Activated CD4-positive, alpha-beta T cell treated with anti-CD3 and anti-CD28 coated beads for 24 hours (primary cell): ENCODE data around the gene GPC3.

ENCODE experiments used
- DNase-seq, 2 donors: peaks; one replicate each; pipeline ENCODE4 v3.0.0-alpha.2; 2020; ENCODE audit warnings: low read depth in 2 of 2

The GPC3 gene

DNA sequence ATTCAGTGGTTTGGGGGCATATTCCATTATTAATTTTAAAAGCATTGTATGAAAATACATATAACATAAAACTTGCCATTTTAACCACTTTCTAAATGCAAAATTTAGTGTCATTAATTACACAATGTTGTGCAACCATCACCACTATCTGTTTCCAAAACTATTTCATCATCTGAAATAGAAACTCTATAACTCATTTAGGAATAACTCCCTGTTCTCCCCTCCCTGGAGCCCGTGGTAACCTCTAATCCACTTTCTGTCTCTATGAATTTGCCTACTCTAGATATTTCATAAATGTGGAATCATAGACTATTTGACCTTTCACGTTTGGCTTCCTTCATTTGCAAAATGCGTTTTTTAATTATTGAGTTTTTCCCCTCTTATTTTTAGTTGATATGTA, 468.7 kb downstream of the GPC3 start:
- no peak for DNase-seq

DNA sequence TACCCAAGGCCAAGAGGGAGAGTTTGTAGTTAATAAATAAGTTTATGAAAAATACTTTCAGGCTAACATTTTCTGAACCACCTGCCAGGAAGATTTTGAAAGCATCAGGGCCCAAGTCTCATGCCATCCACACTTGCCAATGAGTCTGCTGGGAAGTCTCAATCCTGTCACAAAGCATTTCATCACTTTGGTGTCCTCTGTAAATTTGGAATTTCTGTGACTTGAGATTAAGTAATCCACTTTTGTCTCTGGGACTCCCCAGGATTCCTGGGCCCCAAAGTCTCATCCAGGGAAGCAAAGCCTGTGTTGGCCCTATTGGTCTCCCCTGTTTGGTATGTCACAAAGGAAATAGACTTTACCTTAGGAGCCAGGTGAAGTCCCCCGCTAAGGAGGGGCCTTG, 470.9 kb downstream of the GPC3 start:
- DNase-seq: no peak

DNA sequence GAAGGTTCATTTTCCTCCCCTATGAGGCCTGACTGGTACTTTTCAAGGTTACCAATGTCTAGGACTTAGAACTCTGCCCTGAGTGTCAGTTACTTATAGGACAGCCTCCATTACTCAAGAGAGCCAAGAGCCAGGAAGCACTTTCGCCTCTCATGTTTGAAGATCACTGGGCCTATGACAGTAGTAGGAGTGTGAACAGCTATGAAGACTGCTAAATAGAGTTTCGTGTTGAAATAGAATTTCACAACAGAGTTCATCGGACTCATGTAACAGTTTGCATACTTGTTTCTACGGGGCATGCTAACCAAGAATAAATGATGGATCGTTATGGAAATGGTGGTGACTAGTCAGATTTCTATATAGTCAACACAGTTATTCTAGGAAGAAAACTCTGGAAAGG, 472.3 kb downstream of the GPC3 start:
- no peak for DNase-seq

DNA sequence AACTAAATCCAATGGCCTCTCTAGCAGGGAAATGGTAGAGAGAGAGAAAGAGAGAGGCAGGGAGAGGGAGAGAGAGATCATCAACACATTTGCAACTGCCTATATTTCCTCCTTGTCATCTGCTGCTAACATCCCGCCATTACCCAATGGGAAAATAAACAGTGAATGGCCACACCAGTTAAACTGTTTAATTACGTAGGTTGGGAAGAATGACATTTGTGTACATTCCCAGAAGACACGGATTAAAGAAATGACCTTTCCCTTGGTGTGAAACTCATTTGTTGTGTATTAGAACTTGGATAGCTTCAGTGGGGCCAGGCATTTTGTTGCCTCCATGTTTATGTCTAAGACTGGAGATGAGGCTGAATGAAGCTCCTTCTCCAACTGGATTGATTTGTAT, 474.4 kb downstream of the GPC3 start:
- DNase-seq: no peak

DNA sequence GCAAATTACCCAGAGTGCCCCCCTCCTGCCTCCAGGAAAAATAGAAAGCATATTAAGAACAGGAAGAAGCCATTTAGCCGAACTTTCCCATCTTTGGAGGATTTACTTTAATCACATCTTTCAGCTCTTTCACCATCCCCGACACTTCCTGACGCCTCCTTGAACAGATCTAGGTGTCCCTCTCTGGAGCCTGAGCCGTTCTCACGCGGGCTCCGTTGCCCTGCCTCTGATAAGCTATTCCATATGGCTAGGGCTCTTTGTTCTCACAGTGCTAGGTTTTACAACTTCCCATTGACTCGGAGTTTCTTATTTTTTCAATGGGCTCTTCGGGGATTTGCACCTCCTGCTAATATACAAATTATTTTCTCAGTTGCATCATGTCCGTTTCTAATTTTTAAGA, 488.0 kb downstream of the GPC3 start:
- no peak for DNase-seq

DNA sequence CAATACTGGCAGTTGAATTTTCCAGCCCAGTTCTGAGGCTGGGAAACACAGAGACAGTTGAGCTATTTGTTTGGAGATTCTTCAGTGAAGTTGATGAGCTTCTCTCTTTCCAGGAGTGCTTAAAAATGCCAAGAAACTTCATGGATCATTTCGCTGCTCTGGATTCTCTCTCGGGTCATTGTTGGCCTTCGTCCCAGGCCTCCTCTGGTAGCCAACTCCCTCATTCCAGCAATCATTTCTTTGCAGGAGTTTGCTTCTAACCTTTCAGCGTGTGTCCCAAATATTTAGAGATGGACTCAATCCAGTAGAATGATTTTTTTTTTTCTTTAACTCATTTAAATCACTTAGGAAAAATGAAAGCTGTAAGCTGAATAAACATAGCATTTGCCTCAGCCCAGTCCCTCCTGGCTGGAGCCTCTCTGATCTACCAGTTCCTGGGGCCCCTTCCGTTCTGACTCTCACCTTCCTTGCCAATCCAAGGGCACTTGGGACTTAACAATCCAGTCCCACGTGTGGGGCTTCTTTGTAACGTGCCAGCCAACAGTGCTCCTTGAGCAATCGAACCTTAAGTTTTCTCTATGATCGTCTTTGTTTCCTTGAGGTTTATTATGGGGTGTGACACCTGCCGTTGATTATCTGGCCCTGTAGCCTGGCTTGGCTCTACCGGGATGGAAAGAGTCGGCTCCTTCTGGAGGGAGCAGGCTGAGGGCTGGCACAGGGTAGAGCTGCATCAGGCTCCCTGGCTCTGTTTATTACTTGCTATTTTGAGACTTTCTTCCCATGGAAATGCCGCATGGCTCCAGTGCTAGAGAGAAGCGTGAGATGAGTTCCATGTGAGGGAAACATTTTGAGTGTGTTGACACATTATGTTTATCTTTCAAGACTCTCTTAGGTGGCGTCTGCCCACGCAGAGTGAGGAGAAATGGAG, 489.7 kb downstream of the GPC3 start:
- no peak for DNase-seq

DNA sequence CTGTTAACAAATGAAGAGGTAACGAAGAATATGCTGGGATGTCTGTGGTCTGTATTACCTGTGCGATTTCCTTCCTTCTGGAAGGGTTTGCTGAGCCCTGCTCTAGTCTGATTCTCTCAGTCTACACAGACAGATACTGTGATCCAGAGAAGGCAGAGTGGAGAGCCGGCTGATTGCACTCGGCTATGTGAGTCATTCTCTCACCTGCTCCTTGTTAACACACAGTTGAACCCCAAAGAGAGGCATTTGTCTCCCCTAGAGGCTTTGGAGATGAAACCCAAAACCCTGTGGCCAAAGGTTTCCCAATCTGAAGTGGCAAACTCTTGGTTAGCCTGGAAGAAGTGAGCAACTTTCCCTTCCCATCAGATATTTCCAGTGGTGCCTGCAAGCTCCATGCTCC, 492.0 kb downstream of the GPC3 start:
- no peak for DNase-seq

DNA sequence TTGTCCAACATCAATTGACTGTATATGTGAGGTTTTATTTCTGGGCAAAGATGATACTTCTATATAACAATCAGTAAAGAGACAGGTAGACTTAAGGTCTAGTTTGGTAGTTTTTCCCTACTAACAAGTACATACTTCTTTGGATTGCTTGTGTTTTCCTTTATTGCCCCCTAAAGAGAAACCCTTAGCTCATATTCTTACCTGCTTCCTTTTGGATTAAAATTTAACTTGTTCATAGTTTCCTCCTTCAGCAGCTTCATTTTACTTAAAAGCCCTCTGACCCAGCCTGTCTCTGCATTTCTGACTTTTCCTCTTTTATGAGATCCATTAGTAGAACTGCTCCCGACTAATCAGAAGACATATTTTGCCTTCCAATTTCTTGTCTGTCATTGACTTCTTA, 494.4 kb downstream of the GPC3 start:
- DNase-seq: no peak
